ENCODE results near the gene VPS45. TPM values are rescaled to one million over a fixed set of nuclear protein-coding genes. Genes with fewer than 3 reads are reported as not detected.
A peak's percentile ranks its signal among the peaks of the same experiment; 100 is the strongest.

The VPS45 gene
- total and polyA plus RNA-seq, 12 donors: 26.6 to 73.6 (median 49.8) TPM

DNA sequence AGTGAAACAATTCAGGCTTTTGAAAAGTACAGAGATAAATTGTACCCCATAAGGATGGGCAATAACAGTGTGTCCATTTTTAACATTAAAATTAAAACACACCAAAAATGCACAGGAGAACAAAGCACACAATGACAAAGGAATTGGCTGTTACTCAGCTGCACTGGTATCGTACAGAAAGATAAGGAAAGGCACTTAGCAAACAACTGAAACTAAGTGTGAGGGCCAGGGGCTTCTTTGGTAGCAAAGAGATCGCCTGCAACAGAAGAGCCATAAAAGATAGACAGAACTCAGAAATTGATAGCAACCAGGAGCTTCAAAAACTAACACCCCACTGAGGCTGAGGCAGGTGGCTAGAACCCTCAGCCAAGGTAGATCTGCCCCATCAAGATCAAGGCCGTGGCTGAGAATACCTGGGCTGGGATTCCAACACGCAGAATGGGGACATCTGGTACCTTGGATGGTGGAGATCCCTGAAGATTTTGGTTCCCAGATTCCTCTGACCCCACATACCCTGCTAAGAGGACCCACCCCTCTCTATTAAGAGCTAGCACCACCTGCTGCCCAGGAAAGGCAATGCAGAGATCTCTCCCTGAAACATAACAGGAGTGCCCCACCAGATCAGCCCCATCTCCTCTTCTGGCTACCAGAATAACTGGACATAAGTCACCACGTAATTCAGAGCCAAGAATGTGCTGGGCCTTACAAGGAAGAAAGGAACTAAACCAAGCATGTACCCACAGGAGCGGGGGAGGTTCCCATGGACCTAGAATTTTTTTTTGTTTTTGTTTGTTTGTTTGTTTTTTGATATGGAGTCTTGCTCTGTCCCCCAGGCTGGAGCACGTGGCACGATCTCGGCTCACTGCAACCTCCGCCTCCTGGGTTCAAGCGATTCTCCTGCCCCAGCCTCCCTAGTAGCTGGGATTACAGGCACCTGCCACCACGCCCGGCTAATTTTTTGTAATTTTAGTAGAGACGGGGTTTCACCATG lies 98.3 kb downstream of the VPS45 start:
- TF ChIP-seq, protein P1, sequence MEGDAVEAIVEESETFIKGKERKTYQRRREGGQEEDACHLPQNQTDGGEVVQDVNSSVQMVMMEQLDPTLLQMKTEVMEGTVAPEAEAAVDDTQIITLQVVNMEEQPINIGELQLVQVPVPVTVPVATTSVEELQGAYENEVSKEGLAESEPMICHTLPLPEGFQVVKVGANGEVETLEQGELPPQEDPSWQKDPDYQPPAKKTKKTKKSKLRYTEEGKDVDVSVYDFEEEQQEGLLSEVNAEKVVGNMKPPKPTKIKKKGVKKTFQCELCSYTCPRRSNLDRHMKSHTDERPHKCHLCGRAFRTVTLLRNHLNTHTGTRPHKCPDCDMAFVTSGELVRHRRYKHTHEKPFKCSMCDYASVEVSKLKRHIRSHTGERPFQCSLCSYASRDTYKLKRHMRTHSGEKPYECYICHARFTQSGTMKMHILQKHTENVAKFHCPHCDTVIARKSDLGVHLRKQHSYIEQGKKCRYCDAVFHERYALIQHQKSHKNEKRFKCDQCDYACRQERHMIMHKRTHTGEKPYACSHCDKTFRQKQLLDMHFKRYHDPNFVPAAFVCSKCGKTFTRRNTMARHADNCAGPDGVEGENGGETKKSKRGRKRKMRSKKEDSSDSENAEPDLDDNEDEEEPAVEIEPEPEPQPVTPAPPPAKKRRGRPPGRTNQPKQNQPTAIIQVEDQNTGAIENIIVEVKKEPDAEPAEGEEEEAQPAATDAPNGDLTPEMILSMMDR (IDR thresholded peaks at IDR 0.05): peak; percentile 32 to 72 (median 66)
- peak overlapping the region in 8 of 10 donors; percentile 33 to 96 (median 92) for H3K27ac ChIP-seq
- ATAC-seq: no peak
- H3K27me3 ChIP-seq: no peaks in the 10 kb centered on the region
- WGBS, 2 donors: 60 to 66% methylated on average over 14 of the region's 14 CpGs
- intact Hi-C loops (cut with DNase I): loop anchor here in 8 of 10 donors (2.0 to 10.0 kb wide), 5 partner anchors 89 to 204 kb away; no protein-coding TSS in a partner anchor
- H3K4me3 ChIP-seq: no peak overlapping the region
- H3K36me3 ChIP-seq: peaks cover 0 to 1% (median 0%) of the 10 kb centered on the region in 9 donors
- peaks cover 10 to 57% (median 37%) of the 10 kb centered on the region in 9 donors for H3K4me1 ChIP-seq
- H3K9me3 ChIP-seq: no peaks in the 10 kb centered on the region
- peak; percentile 40 to 62 for DNase-seq

DNA sequence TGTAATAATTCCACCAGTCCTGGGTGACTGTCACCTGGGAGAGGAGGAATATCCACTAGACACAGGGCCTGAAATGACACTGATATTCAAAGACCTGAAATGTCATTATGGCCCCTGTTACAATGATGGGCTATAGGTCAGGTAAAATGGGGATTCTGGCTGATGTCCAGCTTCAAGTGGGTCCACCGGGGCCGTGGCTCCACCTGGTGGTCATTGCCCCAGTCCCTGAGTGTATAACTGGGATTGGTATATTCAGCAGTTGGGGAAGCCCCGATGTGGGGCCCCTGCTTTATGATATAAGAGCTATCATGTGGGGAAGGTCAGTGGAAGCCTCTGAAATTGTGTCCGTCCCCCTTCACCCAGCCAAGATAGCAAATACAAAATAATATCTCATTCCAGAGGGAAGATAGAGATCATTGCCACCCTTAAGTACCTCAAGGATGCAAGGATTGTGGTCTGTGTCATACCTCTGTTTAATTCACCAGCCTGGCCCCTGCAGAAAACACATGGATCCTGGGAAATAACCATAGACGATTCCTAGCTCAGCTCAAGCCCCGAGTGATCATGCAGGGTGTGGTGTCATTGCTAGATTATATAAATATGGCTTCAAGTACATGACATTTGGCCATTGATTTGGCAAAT lies 101.5 kb downstream of the VPS45 start:
- TF ChIP-seq, protein P1 (IDR thresholded peaks at IDR 0.05): peak; percentile 72 to 91 (median 84)
- H3K27me3 ChIP-seq: no peaks in the 10 kb centered on the region
- H3K9me3 ChIP-seq: no peaks in the 10 kb centered on the region
- 16% methylated on average over 6 of the region's 6 CpGs for WGBS, 2 donors
- no peaks in the 10 kb centered on the region for H3K36me3 ChIP-seq
- intact Hi-C loops (cut with DNase I): loop anchor here (1.0 to 10.0 kb wide), 8 partner anchors 92 to 207 kb away; no protein-coding TSS in a partner anchor
- H3K27ac ChIP-seq: no peak overlapping the region
- H3K4me1 ChIP-seq: peaks cover 0 to 27% (median 11%) of the 10 kb centered on the region in 9 donors
- no peak overlapping the region for H3K4me3 ChIP-seq
- DNase-seq: peak; percentile 67 to 73
- ATAC-seq: peak; percentile 36 to 76 (median 70)

DNA sequence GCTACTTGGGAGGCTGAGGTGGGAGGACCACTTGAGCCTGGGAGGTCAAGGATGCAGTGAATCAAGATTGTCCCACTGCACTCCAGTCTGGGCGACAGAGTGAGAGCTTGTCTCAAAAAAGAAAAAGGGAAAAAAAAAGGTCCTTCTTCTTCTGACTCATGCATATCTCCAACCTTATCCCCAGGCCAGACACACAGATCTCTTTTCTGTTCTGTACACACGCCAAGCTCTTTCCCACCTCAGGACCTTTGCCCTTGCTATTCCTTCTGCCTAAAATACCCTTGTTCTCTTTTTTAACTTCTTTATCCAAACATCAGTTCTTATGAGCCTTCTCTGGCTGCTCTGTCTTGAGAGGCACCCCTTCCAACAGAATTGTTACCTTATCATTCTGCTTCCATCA lies 104.2 kb downstream of the VPS45 start:
- Histone ChIP-seq H3K9me3 (no peaks in the 10 kb centered on the region), H3K36me3 (no peaks in the 10 kb centered on the region), H3K4me3 (no peak overlapping the region), H3K27me3 (no peaks in the 10 kb centered on the region), H3K27ac (no peak overlapping the region), H3K4me1 (peaks cover 0 to 15% (median 0%) of the 10 kb centered on the region in 9 donors)
- DNase-seq (no peak), ATAC-seq (no peak)
- intact Hi-C loops (cut with DNase I): loop anchor here in 1 of 10 donors (5.0 kb wide), 1 partner anchor 200 kb away; no protein-coding TSS in a partner anchor
- TF ChIP-seq, protein P1 (IDR thresholded peaks at IDR 0.05): no peak
- 88 to 93% methylated on average over 2 of the region's 2 CpGs for WGBS, 2 donors

DNA sequence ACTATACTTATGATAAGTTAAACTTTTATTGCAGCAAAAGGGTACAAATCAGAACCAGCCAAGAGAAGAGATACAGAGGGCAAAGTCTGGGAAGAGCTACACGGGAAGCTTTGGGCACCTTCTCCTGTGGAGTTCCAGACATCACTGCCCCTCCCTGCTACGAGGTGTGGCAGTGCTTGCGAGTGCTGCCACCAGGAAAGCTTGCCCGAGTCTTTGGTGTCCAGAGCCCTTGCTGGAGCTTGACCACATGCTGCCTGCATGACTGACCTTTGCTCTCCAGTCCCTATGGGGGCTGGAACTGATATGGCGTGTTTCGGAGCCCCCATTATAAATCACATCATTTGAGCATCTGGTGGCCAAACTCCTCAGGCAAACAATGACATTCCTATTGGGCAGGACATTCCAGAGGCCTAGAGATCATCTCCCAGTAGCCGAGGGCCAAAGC lies 105.6 kb downstream of the VPS45 start:
- H3K4me3 ChIP-seq: no peak overlapping the region

More for the DNA sequence above, 105.6 kb downstream of the VPS45 start:
- ATAC-seq (no peak), DNase-seq (no peak)
- H3K9me3 ChIP-seq: no peaks in the 10 kb centered on the region
- intact Hi-C loops (cut with DNase I): loop anchor here in 1 of 10 donors (5.0 kb wide), 1 partner anchor 201 kb away; no protein-coding TSS in a partner anchor
- H3K27me3 ChIP-seq: no peaks in the 10 kb centered on the region
- peaks cover 0 to 26% (median 0%) of the 10 kb centered on the region in 9 donors for H3K4me1 ChIP-seq
- 78 to 80% methylated on average over 7 of the region's 7 CpGs for WGBS, 2 donors
- no peak overlapping the region for H3K27ac ChIP-seq
- TF ChIP-seq, protein P1 (IDR thresholded peaks at IDR 0.05): no peak
- H3K36me3 ChIP-seq: no peaks in the 10 kb centered on the region

Measured in heart right ventricle (tissue), 16 donors.